HG03354 (cell line): ENCODE measurements around the gene AKT1S1.
A peak's percentile ranks its signal among the peaks of the same experiment; 100 is the strongest.

Experiments
- ATAC-seq: cut with Tn5 transposase; IDR thresholded peaks from one replicate; pipeline ENCODE4 v1.9.1; 2021; ENCODE audit warnings: mild to moderate bottlenecking; ENCODE audit not compliant: unreplicated experiment, poor library complexity, severe bottlenecking

The AKT1S1 gene

DNA sequence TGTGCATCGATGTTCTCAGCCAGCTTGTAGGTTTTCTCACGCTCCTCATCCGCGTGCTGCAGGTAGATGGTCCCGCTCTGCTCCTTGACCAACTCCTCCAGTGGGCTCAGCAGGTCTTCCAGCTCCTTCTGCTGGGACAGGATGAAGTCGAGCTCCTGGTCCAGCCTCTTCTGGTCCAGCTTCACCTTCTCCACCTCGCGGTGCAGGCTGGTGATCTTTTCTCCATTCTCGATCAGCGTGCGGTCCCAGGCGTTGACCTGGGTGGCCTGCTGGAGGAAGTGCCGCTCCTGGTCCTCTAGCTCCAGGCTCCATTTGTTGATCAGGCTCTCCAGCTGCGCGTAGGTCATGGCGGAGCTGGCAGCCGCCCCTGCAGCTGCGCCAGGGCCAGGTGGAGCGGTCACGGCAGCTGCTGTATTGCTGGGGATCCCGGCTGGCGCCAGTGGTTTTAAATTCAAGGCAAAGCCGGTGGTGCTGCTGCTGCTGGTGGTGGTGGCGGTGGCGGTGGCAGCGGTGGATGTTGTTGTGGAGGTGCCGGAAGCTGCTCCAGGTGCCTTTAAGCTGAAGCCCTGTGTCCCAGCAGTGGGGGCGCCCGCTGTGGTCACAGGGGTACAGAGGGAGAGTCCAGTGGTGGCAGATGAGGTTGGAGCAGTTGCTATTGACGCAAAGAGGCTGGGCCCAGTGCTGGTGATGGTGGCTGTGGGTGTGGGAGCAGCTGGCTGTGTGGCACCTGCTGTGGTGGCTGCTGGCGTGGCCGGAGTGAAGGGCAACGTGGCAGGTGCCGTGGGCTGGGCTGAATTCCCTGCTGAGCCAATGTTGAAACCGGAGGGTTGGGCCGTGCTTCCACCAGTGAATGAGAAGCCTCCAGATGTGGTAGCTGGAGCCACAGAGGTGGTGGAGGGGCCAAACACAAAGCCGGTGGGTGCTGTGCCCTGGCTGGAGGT is 31.6 kb upstream of the AKT1S1 start:
- ATAC-seq, result no peak

DNA sequence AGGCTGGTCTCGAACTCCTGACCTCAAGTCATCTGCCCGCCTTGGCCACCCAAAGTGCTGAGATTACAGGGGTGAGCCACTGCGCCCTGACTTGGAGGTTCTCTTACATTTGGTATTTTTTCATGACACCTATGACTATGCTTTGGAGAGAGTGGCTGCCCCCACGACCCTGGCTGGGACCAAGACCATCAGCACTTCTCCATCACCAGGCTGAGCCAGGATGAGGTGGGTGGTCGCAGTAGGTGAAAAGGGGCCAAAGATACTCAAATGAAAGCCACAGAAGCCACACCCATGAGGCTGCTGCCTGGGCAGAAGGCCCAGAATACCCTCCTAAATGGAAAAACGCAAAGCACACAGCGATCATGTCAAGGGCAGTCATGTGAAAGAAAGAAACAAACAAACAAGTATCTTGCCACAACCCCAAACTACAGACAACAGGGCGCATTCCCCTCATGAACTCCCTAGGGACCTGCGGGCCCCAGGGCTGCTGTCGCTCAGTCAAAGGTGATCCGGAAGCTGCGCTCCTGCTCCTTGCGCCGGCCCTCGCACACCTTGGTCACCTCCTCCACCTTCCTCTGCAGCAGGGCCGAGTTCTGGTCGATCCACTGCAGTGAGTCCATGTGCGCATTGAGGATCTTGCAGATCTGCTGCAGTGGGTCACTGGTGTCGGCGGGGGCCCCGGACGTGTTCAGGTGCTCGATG is 30.7 kb upstream of the AKT1S1 start:
- ATAC-seq, result no peak

DNA sequence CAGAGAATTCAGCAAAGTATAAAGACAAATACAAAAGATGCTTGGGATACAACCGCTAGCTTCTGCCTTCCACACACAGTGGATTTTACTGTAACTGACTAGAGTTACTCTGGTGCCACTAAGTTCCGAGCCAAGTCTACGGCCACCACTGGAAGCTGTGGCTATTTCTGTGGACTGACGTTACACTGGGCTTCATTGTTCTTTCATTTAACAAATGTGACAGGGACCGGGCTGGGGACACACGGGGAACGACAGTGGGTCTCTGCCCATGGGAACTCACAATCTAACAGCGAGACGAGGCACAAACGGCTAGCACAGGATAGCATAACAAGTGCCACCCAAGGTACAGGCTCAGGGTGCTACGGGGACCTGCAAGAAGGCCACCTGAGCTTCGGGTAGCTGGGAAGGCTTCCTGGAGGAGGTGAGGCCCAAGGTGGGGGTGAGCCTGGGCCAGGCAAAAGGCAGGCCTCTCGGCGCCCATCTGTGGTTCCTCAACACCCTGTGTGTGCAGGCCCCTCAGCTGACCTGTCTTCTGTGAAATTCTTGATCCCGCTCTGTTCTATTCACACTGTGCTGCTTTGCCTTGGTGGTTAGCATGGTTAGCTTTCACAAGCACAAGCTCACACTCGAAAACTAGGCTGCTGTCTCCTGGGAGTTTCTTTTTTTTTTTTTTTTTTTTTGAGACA is 29.9 kb upstream of the AKT1S1 start:
- no peak for ATAC-seq

DNA sequence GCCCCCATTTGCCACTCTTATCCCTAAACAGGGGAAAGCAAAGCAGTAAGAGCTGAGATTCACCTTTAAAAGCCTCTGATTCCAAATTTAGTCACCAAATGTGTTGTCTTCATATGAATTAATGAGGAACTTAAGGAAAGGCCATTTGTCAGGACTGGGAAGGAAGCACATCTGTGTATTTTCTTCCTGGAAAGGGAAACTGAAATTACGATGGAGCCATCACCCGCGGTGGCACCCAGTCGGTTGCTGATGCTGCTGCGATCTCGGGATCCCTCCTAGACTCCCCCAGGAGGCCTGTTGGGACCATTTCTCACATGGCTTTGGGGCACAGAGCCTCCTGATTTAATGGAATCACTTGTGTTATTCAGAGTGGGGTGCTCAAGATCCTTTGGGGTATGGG is 27.0 kb upstream of the AKT1S1 start:
- ATAC-seq, result no peak

DNA sequence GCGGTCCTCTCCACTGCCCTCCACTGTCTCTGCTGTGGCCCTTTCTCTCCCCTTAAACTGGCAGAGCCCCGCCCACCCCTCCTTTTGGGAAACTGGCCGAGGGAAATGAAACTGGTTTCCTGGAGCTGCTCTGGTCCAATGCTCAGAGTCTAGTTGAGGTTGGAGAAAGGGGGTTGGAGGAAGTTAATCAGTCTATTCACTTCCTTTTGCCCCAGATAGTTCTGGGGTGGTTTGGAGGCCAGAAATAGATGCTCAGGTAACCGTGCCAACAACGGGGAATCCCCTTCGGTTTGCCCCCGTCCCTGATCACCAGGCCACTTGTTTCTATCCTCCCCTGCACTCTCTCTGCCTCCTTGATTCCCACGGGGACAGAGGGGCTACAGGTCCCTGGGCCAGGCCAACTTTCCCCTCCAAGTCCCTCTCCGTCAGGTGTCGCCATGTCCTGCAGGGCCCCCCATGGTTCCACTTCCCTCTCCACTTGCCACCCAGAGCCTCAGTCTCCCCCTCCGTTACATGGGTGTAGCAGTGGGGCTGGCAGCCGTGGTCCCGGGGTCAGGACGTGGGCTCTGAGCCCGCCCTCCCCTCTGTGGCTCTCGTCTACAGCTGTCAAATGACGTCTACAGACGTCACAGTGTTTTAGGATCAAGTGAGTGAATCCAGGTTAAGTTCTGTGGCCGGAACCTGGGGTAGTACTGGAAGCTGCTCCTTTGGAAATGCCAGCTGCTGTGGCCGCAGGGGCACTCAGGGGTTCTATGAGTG is 19.9 kb upstream of the AKT1S1 start, which contains the start of gene IL4I1:
IL4I1 (minus strand) TSS at position 25 of the 759 bp plus-strand sequence. CDS start 727 bp downstream, outside the sequence.
- peak; percentile 67 for ATAC-seq

DNA sequence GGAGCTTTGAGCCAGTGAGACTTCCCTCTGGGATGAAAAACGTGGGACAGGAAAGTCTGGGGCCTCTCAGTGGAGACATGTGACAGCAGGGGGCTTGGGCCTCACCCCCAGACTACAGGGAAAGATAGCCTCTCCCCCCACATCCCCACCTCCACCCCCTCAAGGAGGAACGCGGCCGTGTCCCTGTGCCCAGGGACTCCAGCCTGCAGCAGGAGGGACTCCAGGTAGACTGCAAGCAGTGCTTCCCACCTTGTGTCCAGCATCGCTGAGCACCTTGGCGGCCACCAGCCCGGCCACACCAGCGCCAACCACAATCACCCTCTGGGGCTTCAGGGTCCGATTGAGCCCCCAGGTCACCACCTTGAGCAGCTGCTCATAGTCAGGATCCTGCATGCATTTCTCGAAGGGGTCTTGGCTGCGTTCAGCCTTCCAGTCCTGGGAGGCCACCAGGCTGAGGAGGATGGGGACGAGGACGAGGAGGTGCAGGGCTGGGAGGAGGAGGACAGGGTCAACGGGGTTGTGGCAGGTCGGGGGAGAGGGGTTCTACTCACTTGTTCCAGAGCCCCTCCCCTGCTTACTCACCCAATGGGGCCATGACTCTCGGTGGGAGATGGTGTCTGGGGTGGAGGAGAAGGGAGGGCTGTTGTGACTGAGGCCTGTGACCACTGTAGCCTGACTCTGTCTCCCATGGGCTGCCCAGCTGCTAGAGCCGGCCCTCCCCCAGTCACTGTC is 18.6 kb upstream of the AKT1S1 start:
- ATAC-seq, result no peak

DNA sequence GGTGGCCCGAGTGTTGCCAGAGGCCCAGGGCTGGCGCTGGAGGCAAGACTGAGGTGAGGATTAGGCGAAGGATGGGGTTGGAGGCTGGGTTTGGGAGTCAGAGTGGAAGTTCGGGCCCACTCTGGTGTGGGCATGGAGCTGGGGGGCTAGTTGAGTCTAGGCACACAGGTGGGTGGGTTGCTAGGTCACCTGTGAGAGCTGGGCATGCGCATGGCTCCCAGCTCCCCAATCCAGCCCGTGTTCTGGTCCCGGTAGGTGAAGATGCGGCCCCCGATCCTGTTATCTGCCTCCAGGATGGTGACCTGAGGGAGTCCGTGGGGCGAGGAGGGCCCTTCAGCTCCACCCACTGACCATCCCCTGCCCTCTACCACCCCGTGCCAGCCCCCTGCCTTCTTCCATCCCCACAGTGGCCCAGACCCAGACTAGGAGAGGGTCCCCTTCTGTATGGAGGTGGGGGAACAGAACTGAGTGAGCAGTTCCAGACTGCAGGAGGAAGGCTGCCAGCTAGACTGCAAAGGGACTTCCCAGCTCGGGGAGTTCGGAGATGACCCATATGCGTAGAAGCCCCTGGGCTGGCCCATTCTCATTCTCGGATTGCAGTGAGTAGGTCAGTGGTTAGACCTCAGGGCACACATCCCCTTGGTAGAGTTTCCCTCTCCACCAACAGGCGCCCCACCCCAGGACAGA is 17.9 kb upstream of the AKT1S1 start:
- no peak for ATAC-seq

DNA sequence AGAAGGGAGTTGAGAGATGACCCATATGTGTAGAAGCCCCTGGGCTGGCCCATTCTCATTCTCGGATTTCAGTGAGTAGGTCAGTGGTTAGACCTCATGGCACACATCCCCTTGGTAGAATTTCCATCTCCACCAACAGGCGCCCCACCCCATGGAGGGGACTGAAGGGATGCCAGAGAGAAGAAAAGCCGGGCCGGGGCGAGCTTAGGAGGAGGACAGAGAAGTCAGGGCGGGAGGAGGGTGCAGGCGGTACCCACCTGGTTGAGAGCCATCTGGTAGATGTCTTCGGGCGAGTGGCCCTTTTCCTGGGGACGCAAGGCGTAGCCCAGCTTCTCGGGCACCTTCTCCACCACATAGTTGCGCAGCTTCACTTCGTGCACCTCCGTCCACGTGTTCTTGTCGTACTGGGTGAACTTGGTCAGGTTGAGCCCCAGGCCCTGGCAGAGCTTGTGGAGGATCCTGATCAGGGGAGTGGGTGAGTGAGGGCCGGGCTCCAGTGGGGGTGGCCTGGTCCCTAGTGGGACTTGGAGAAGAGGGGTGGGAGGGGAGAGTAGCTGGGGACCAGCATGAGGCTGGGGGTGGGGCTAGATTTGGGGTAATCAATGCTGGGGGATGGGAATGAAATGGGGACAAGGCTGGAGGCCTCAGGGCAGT is 17.0 kb upstream of the AKT1S1 start:
- no peak for ATAC-seq

DNA sequence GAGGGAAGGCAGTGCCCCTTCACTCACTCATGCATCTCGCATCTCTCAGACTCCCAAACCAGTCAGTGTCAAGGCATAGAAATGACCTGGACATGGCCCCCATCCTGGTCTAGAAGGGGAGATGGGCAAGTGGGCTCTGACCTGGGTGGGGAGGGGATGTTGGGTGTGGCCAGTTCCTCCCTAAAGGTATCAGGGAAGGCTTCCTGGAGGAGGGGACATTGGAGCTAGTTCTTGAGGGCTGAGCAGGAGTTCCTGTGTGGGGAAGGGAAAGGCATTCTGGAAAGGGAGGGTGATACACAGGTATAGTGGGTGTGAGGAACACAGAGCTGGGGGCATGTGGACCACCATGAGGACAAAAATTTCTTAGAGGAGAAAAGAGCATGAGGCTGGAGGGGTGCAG is 15.6 kb upstream of the AKT1S1 start:
- ATAC-seq, result no peak

DNA sequence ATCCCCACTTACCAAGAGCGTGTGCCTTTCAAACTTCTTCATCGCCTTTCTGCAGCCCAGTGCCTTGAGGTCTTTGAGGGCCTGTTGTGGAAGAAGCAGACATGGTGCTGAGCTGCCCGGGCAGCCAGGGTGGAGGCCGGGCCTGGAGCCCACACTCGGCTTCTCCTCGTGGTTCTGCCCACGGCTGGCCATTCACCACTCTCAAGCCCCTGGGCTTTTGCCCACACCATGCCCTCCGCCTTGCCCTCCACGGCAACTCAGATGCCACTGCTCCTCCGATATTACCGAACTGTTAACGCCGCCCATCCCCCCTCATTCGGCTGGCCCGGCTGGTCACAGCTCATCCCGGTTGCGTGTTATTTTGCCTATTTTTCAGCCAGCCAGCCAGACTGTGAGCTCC is 14.2 kb upstream of the AKT1S1 start:
- ATAC-seq, result no peak

DNA sequence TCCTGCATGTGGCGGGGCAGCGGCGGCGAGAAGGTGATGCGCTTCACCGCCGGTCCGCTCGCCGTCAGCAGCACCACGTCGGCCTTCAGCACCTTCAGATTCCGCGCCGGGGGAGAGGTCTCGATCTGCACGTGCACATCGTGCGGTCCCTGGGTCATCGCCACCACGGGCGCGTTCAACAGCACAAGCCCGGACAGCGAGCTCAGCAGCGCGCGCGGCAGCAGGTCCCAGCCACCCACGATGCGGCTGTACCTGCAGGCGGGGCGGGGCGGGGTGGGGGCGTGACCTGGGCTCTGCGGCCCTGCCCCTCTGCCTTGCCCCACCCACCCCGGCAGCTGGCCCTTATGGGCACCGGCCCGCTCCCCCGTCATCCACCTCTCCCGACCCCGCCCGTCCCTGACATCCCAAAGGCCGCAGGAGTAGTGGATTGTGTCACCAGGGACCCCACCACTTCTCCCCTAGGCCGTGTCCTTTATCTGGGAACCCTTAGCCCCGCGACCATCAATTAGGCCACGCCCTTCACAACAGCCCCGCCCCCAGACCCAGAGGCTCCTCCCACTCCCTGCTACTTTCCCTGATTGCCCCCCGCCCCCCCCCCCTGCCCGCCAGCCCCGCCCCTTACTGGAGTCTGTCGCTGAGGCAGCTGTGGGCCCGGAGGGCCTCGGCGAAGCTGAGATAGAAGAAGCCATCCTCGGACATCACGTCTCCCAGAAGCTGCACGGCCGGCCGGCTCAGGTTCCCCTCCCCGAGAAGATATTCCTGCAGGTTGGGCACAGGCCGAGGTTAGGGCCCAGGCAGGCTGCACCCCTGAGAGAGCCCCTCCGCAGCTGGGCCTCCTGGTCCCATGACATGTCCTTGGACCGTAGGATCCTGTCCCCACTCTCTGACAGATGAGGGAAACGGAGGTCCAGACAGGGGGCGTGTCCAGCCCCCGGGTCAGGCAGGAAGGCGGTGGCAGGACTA is 13.5 kb upstream of the AKT1S1 start:
- ATAC-seq, result no peak

DNA sequence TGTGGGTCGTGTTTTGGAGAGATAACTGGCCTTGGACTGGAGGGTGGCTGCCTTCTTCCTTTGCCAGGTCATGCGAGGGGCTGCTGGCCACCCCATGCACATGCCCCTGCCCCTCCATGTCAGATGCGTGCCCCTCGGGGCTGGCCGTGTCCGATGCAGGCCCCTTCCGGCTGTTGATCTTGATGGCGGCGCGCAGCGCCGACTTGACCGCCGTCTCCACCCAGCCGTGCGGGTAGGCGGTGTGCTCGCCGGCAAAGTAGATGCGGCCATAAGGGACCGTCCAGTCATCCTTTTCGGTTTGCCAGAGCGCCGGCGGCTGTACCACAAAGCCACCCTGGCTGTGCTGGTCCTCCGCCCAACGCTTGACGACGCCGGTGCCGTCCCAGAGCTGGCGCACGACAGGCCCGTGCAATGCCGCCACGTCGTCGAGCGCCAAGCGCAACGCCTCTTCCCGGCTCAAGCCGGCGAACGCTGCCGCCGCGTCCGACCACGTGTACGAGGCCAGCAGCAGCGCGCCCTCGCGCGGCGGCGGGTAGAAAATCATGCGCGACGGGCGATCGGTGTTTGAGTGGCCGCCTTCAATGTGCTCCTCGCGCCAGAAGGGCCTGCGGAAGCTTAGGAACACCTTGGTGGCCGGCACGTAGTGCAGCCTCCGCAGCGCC is 12.7 kb upstream of the AKT1S1 start:
- ATAC-seq, result no peak

DNA sequence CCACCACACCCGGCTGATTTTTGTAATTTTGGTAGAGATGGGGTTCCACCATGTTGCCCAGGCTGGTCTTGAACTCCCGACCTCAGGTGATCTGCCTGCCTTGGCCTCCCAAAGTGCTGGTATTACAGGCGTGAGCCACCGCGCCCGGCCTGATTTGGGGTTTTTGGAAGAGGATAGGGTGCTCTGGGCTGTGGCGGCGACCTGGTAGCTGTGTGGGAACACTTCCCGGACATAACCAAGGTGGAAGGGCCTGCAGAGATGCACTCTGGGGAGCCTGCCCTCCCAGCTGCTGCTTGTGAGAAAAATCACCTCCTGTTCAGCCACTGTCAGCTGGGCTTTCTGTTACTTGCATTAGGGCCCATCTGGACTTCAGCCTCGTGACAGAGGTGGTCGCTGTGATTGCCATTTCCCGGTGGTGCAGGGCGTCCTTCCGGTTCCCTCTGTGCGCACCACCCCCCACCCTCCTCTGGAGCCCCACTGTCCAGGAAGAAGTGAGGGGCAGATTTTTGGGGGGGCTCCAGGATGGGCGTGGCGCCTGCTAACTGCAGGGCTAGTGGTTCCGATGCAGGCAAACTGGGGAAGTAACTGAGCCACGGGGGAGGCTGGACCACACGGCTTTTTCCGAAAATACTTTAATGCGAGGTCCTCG is 12.0 kb upstream of the AKT1S1 start:
- no peak for ATAC-seq

DNA sequence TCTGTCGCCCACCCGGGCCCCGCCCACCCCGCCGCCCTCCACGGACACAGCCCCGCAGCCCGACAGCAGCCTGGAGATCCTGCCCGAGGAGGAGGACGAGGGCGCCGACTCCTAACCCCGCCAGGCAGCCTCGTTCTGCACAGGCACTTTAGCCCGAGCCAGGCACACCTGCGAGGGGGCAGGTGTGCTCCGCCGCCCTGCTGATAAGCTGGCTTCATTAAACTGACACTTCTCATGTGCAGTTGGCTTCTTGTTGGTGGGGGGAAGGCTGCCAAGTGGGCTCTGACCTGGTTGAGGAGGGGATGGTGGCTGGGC is 11.3 kb upstream of the AKT1S1 start:
- no peak for ATAC-seq

DNA sequence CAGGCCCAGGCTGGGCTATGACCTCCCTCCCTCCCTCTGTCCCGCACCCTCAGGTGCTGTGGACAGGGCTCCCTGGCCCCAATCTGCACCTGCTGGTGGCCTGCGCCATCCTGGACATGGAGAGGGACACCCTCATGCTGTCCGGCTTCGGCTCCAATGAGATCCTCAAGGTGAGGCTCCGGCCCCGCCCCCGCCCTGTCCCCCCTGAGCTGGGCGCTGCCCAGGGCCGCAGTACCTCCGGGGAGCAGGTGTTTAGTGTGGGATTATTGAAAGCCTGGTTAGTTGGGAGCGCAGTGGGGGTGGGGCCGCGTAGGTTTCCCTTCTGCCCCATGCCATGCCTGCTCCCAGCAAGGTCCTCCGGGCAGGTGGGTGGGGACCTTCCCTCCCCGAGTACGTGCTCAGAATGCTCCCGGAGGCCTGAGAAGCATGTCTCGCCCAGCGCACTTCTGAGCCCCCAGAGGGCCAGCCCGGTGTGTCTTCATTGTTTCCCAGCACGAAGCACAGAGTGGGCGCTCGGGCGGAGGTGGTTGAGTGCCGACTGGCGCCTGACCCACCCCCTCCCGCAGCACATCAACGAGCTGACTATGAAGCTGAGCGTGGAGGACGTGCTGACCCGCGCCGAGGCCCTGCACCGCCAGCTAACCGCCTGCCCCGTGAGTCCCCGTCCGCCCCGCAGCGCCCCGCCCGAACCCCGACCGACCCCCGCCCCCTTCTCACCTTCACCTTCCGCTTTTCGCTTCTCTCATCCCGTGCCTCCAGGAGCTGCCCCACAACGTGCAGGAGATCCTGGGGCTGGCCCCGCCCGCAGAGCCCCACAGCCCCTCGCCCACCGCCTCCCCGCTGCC is 10.7 kb upstream of the AKT1S1 start:
- no peak for ATAC-seq
